ENCODE results near the gene NDUFA7.

NDUFA7 gene

GRCh38 chr19:8304841-8305621 lies 16.1 kb downstream of the NDUFA7 start:
- peak; percentile 63 for TF ChIP-seq SP3 (tag by site-specific recombination; IDR thresholded peaks at IDR 0.05)
- TF ChIP-seq KLF9 (tag by site-specific recombination; IDR thresholded peaks at IDR 0.05; ENCODE audit: low read depth): peak; percentile 79
- no peak for TF ChIP-seq ZFHX2 (tag by site-specific recombination; conservative IDR thresholded peaks at IDR 0.05)
- TF ChIP-seq KLF8 (tag by site-specific recombination; IDR thresholded peaks at IDR 0.05): peak; percentile 23; the same call in 1 of the 2 replicates
- TF ChIP-seq PATZ1 (tag by site-specific recombination; IDR thresholded peaks at IDR 0.05): 0 out of 2 replicates have a peak, but pooled peaks have one; percentile 24
- peak; percentile 76 for TF ChIP-seq SP2 (tag by site-specific recombination; IDR thresholded peaks at IDR 0.05)
- no peak for TF ChIP-seq HOXA7 (CRISPR knock-in tag; IDR thresholded peaks at IDR 0.05; ENCODE audit: borderline replicate concordance)
- no peak for TF ChIP-seq ZSCAN30 (tag by site-specific recombination; IDR thresholded peaks at IDR 0.05)
- TF ChIP-seq ZNF155 (tag by site-specific recombination; IDR thresholded peaks at IDR 0.05): no peak
- no peak for TF ChIP-seq ZNF558 (tag by site-specific recombination; IDR thresholded peaks at IDR 0.05)
- TF ChIP-seq ZNF248 (tag by site-specific recombination; IDR thresholded peaks at IDR 0.05): no peak
- TF ChIP-seq WT1 (tag by site-specific recombination; IDR thresholded peaks at IDR 0.05): no peak
- 0 out of 2 replicates have a peak, but pooled peaks have one; percentile 11 for TF ChIP-seq EGR2 (tag by site-specific recombination; IDR thresholded peaks at IDR 0.05; ENCODE audit: low read depth)
- peak; percentile 12 for TF ChIP-seq ZBTB26 (tag by site-specific recombination; optimal IDR thresholded peaks at IDR 0.05)
- TF ChIP-seq ZNF23 (tag by site-specific recombination; IDR thresholded peaks at IDR 0.05; ENCODE audit: borderline replicate concordance): no peak
- H3K9me3 ChIP-seq (ENCODE audit: control insufficient read depth, insufficient read depth, low read depth, low read length): no peaks in the 10 kb centered on the region
- no peaks in the 10 kb centered on the region for H3K4me1 ChIP-seq (ENCODE audit: control insufficient read depth, insufficient read depth, low read length)
- H3K4me3 ChIP-seq (ENCODE audit: low read depth, low read length): no peak overlapping the region
- H3K36me3 ChIP-seq (ENCODE audit: control insufficient read depth in 2 of 2, insufficient read depth in 1 of 2, low read length in 2 of 2): peaks cover 0 to 26% of the 10 kb centered on the region in 2 experiments; a peak in 2 of 3 replicates
- POLR2A ChIA-PET: interaction anchor here (0.6 to 1.1 kb wide), 4 partner anchors 9 to 57 kb away, joined by 3 to 4 read pairs (median 4); partner anchors contain the start of genes NDUFA7 and RPS28
- no peak overlapping the region for H3K27ac ChIP-seq (ENCODE audit: extremely low read depth, low read depth, low read length)
- CTCF ChIA-PET: interaction anchor here (0.5 to 0.7 kb wide), 4 partner anchors 36 to 484 kb away, joined by 3 to 4 read pairs (median 4); no protein-coding TSS in a partner anchor

GRCh38 chr19:8302734-8303133 lies 18.4 kb downstream of the NDUFA7 start:
- TF ChIP-seq GLIS2 (tag by site-specific recombination; IDR thresholded peaks at IDR 0.05): peak; percentile 12; the same call in 1 of the 2 replicates
- TF ChIP-seq ZNF19 (tag by site-specific recombination; IDR thresholded peaks at IDR 0.05; ENCODE audit: low read depth): no peak
- Histone ChIP-seq H3K4me3 (ENCODE audit: low read depth, low read length) (no peak overlapping the region), H3K9me3 (ENCODE audit: control insufficient read depth, insufficient read depth, low read depth, low read length) (no peaks in the 10 kb centered on the region), H3K27ac (ENCODE audit: extremely low read depth, low read depth, low read length) (no peak overlapping the region), H3K4me1 (ENCODE audit: control insufficient read depth, insufficient read depth, low read length) (no peaks in the 10 kb centered on the region), H3K36me3 (ENCODE audit: control insufficient read depth in 2 of 2, insufficient read depth in 1 of 2, low read length in 2 of 2) (peaks cover 0 to 19% of the 10 kb centered on the region in 2 experiments; a peak in 2 of 3 replicates)
- ChIA-PET POLR2A (interaction anchor here (0.6 kb wide), 2 partner anchors 19 to 198 kb away, joined by 3 to 4 read pairs; partner anchors contain the start of genes NDUFA7 and RPS28), CTCF (interaction anchor here (0.6 to 1.6 kb wide), 2 partner anchors 33 to 761 kb away, joined by 5 to 6 read pairs; no protein-coding TSS in a partner anchor)

GRCh38 chr19:8302357-8302691 lies 18.9 kb downstream of the NDUFA7 start:
- ChIA-PET CTCF (interaction anchor here (1.6 kb wide), 1 partner anchor 32 kb away, joined by 6 read pairs; no protein-coding TSS in a partner anchor), POLR2A (interaction anchor here (0.6 kb wide), 2 partner anchors 19 to 197 kb away, joined by 3 to 4 read pairs; partner anchors contain the start of genes NDUFA7 and RPS28)
- H3K9me3 ChIP-seq (ENCODE audit: control insufficient read depth, insufficient read depth, low read depth, low read length): no peaks in the 10 kb centered on the region
- H3K27ac ChIP-seq (ENCODE audit: extremely low read depth, low read depth, low read length): no peak overlapping the region
- no peak overlapping the region for H3K4me3 ChIP-seq (ENCODE audit: low read depth, low read length)
- peaks cover 0 to 19% of the 10 kb centered on the region in 2 experiments; a peak in 2 of 3 replicates for H3K36me3 ChIP-seq (ENCODE audit: control insufficient read depth in 2 of 2, insufficient read depth in 1 of 2, low read length in 2 of 2)
- H3K4me1 ChIP-seq (ENCODE audit: control insufficient read depth, insufficient read depth, low read length): no peaks in the 10 kb centered on the region
- TF ChIP-seq ZNF341 (tag by site-specific recombination; IDR thresholded peaks at IDR 0.05; ENCODE audit: low read depth) (no peak), ZNF830 (tag by site-specific recombination; IDR thresholded peaks at IDR 0.05; ENCODE audit: low read depth) (no peak), ZNF398 (tag by site-specific recombination; IDR thresholded peaks at IDR 0.05) (peak; percentile 20; the same call in 1 of the 2 replicates), ZBTB10 (tag by site-specific recombination; IDR thresholded peaks at IDR 0.05) (no peak), EGR2 (tag by site-specific recombination; IDR thresholded peaks at IDR 0.05; ENCODE audit: low read depth) (peak; percentile 53; the same call in 1 of the 2 replicates)
